Osteocyte (in vitro differentiated cells): Measurements from ENCODE around the gene CADPS2. TPM values are rescaled to one million over a fixed set of nuclear protein-coding genes. Genes with fewer than 3 reads are reported as not detected.

Experiments
- DNase-seq: peaks from one replicate; pipeline ENCODE4 v3.0.0; 2021; ENCODE audit warnings: mixed read lengths; ENCODE audit not compliant: unreplicated experiment; ENCODE audit errors: extremely low spot score
- H3K27ac Mint-ChIP-seq: one replicate; pipeline ENCODE4 v1.8.0; 2021; ENCODE audit warnings: mild to moderate bottlenecking, mixed read lengths; ENCODE audit not compliant: unreplicated experiment
- H3K27me3 Mint-ChIP-seq: one replicate; pipeline ENCODE4 v1.8.0; 2021; ENCODE audit warnings: mixed read lengths; ENCODE audit not compliant: unreplicated experiment
- H3K36me3 Mint-ChIP-seq: one replicate; pipeline ENCODE4 v1.8.0; 2021; ENCODE audit warnings: mixed read lengths; ENCODE audit not compliant: unreplicated experiment
- H3K4me1 Mint-ChIP-seq: one replicate; pipeline ENCODE4 v1.8.0; 2021; ENCODE audit warnings: mixed read lengths; ENCODE audit not compliant: unreplicated experiment
- H3K4me3 Mint-ChIP-seq: one replicate; pipeline ENCODE4 v1.8.0; 2021; ENCODE audit warnings: mild to moderate bottlenecking, moderate library complexity, mixed read lengths; ENCODE audit not compliant: unreplicated experiment
- H3K9me3 Mint-ChIP-seq: one replicate; pipeline ENCODE4 v1.8.0; 2021; ENCODE audit warnings: mixed read lengths; ENCODE audit not compliant: unreplicated experiment
- total RNA-seq: library from RNA; stranded (reverse); gene quantifications from 2 replicates; pipeline ENCODE4 v1.2.1, GENCODE V29; 2021
- TF ChIP-seq, protein P1 (sequence below): fragments of 200-600 bp; sonication (generic); IDR thresholded peaks from 2 replicates; pipeline ENCODE4 v1.5.0; 2021; ENCODE audit warnings: antibody characterized with exemption, mild to moderate bottlenecking, moderate library complexity

CADPS2 gene
- total RNA-seq, 1 donor from 2014 or later, result 0.81 TPM

DNA sequence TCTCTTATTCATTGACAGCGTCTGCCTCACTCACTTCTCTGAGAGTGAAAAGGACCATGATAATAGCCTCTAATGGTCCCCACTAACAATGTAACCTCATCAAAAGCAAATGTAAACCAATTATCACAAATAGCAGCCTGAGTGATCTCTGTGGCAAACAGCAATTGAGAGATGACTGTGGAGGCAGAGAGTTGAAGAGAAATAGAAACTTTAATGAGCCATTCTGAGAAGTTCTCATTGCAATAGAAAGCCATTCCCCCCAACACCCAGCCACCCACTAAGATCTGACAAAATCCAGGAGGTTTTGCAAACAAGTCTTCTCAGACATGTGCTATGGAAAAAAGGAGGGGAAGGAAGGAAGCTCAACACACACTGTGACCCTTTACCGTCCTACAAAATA lies 139.3 kb downstream of the CADPS2 start:
- Mint-ChIP-seq H3K27me3 (peaks cover 6% of the 10 kb centered on the region), H3K27ac (no peak overlapping the region), H3K9me3 (no peaks in the 10 kb centered on the region), H3K4me1 (no peaks in the 10 kb centered on the region), H3K36me3 (no peaks in the 10 kb centered on the region), H3K4me3 (no peak overlapping the region)
- TF ChIP-seq, protein P1, sequence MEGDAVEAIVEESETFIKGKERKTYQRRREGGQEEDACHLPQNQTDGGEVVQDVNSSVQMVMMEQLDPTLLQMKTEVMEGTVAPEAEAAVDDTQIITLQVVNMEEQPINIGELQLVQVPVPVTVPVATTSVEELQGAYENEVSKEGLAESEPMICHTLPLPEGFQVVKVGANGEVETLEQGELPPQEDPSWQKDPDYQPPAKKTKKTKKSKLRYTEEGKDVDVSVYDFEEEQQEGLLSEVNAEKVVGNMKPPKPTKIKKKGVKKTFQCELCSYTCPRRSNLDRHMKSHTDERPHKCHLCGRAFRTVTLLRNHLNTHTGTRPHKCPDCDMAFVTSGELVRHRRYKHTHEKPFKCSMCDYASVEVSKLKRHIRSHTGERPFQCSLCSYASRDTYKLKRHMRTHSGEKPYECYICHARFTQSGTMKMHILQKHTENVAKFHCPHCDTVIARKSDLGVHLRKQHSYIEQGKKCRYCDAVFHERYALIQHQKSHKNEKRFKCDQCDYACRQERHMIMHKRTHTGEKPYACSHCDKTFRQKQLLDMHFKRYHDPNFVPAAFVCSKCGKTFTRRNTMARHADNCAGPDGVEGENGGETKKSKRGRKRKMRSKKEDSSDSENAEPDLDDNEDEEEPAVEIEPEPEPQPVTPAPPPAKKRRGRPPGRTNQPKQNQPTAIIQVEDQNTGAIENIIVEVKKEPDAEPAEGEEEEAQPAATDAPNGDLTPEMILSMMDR, result no peak
- DNase-seq, result no peak

GRCh38 chr7:122743211-122743610 lies 143.0 kb downstream of the CADPS2 start:
- H3K4me3 Mint-ChIP-seq, result no peak overlapping the region
- no peak overlapping the region for H3K27ac Mint-ChIP-seq
- TF ChIP-seq, protein P1, result no peak
- no peaks in the 10 kb centered on the region for H3K36me3 Mint-ChIP-seq
- no peaks in the 10 kb centered on the region for H3K4me1 Mint-ChIP-seq
- no peaks in the 10 kb centered on the region for H3K9me3 Mint-ChIP-seq
- H3K27me3 Mint-ChIP-seq, result no peaks in the 10 kb centered on the region
- DNase-seq, result no peak

GRCh38 chr7:122738947-122739346 lies 147.3 kb downstream of the CADPS2 start:
- Mint-ChIP-seq H3K4me3 (no peak overlapping the region), H3K4me1 (no peaks in the 10 kb centered on the region), H3K36me3 (no peaks in the 10 kb centered on the region), H3K27me3 (no peaks in the 10 kb centered on the region), H3K9me3 (no peaks in the 10 kb centered on the region), H3K27ac (no peak overlapping the region)
- DNase-seq, result no peak
- TF ChIP-seq, protein P1, result no peak

DNA sequence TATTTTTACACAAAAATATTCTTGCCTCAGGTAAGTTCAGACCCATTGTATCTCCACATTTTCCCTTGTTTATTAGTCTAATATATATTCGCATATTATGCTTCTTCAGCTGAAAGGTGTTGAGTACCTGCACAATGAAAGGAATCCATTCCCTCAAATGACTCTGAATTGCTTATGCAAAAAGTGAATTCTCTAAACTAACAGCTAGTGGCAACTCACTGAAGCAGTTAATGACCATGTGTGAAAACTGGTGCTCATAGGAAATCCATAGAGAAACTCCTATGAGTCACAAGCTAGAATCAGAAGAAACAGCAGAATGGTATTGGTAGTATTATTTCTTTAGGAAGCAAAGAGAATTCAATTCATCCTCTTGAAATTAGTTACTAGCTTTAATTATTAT lies 150.1 kb downstream of the CADPS2 start:
- H3K4me3 Mint-ChIP-seq, result no peak overlapping the region
- H3K27me3 Mint-ChIP-seq, result no peaks in the 10 kb centered on the region
- H3K27ac Mint-ChIP-seq, result no peak overlapping the region
- DNase-seq, result no peak
- H3K4me1 Mint-ChIP-seq, result no peaks in the 10 kb centered on the region
- H3K36me3 Mint-ChIP-seq, result no peaks in the 10 kb centered on the region
- no peaks in the 10 kb centered on the region for H3K9me3 Mint-ChIP-seq
- TF ChIP-seq, protein P1, result no peak

- Mint-ChIP-seq H3K27ac (no peak overlapping the region), H3K4me3 (no peak overlapping the region), H3K36me3 (no peaks in the 10 kb centered on the region), H3K4me1 (no peaks in the 10 kb centered on the region), H3K27me3 (no peaks in the 10 kb centered on the region), H3K9me3 (no peaks in the 10 kb centered on the region)
- TF ChIP-seq, protein P1, result no peak
- DNase-seq, result no peak
These were observed 158.5 kb downstream of the CADPS2 start for GRCh38 chr7:122727759-122728158.
